NT2/D1 (cell line): ENCODE measurements around the gene RYR2.

ENCODE experiments used
- YY1 ChIP-seq: IDR thresholded peaks from 2 replicates; pipeline ENCODE4 v1.6.1; 2011; ENCODE audit not compliant: insufficient read length, insufficient read depth
- ZNF274 ChIP-seq: IDR thresholded peaks from 2 replicates; pipeline ENCODE4 v1.6.1; 2011; ENCODE audit warnings: mild to moderate bottlenecking, low read depth, low read length

GRCh38 chr1:237267743-237268142 is 225.8 kb downstream of the RYR2 start:
- TF ChIP-seq ZNF274 (no peak), YY1 (no peak)
